GM12874 (cell line): ENCODE measurements around the gene MARK2.

Experiments
- CTCF ChIP-seq: IDR thresholded peaks from 2 replicates; pipeline ENCODE4 v1.5.1; 2011; ENCODE audit warnings: low read depth, mild to moderate bottlenecking, control low read depth, low read length, moderate library complexity; ENCODE audit not compliant: insufficient read depth

Gene MARK2

GRCh38 chr11:63833048-63833447, 5.9 kb upstream of the MARK2 start:
- TF ChIP-seq CTCF, result no peak

GRCh38 chr11:63834535-63835157, 4.3 kb upstream of the MARK2 start:
- TF ChIP-seq CTCF, result no peak

GRCh38 chr11:63835158-63835545, 3.8 kb upstream of the MARK2 start:
- TF ChIP-seq CTCF, result no peak

- peak; percentile 85 for TF ChIP-seq CTCF
Measured at GRCh38 chr11:63837027-63837688, 1.8 kb upstream of the MARK2 start.

- TF ChIP-seq CTCF, result no peak
Measured at GRCh38 chr11:63837739-63838138, 1.2 kb upstream of the MARK2 start.

- no peak for TF ChIP-seq CTCF
Measured at GRCh38 chr11:63838150-63838677, 696 bp upstream of the MARK2 start.

- no peak for TF ChIP-seq CTCF
Measured at GRCh38 chr11:63839508-63840355, 822 bp downstream of the MARK2 start.
